Measurements from ENCODE around the gene RNU6-8.
A peak's percentile ranks its signal among the peaks of the same experiment; 100 is the strongest.

The RNU6-8 gene

DNA sequence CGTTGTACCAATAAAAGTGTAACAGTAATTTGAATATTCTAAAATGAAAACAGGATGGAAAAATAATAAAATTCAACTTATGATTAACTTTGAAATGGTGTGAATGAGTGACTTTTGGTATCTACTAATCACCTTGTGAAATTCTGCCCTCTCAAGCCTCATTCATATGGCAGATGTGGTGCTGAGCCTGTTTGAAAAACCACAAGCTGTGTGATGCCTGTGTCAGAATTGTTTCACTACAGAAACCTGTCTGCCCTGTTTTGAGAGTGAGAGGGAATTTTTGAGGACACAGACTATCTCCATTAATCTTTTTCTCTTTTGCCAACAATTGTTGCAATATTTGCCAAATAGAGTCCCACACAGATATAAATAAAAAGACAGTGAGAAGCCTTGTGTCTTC, 5.2 kb downstream of the RNU6-8 start:
- Histone ChIP-seq H3K36me3 (no peaks in the 10 kb centered on the region), H3K9me3 (no peaks in the 10 kb centered on the region), H3K4me1 (0 out of 2 replicates have a peak, but pooled peaks cover 2% of the 10 kb centered on the region), H3K4me3 (ENCODE audit: low read depth, low read length) (no peak overlapping the region), H3K27me3 (no peaks in the 10 kb centered on the region)
- no peak for DNase-seq
- TF ChIP-seq, protein P1, sequence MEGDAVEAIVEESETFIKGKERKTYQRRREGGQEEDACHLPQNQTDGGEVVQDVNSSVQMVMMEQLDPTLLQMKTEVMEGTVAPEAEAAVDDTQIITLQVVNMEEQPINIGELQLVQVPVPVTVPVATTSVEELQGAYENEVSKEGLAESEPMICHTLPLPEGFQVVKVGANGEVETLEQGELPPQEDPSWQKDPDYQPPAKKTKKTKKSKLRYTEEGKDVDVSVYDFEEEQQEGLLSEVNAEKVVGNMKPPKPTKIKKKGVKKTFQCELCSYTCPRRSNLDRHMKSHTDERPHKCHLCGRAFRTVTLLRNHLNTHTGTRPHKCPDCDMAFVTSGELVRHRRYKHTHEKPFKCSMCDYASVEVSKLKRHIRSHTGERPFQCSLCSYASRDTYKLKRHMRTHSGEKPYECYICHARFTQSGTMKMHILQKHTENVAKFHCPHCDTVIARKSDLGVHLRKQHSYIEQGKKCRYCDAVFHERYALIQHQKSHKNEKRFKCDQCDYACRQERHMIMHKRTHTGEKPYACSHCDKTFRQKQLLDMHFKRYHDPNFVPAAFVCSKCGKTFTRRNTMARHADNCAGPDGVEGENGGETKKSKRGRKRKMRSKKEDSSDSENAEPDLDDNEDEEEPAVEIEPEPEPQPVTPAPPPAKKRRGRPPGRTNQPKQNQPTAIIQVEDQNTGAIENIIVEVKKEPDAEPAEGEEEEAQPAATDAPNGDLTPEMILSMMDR (IDR thresholded peaks at IDR 0.05; ENCODE audit: low read depth, low read length), result no peak

DNA sequence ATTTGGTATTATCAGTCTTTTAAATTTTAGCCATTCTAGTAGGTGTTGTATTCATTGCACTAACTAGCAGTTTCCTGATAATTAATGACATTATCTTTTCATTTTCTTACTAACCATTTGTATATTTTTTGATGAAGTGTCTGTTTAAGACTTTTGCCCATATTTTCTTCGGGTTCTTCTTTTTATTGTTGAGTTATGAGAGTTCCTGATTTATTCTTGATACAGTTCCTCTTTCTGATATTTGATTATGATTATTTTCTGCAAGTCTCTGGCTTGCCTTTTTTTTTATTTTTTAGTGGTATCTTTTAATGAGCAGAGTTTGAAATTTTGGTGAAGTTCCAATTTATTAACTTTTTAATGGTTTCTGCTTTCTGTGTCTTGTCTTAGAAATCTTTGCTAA, 7.4 kb downstream of the RNU6-8 start:
- Histone ChIP-seq H3K4me3 (ENCODE audit: low read depth, low read length) (no peak overlapping the region), H3K4me1 (0 out of 2 replicates have a peak, but pooled peaks cover 6% of the 10 kb centered on the region), H3K9me3 (no peaks in the 10 kb centered on the region), H3K36me3 (no peaks in the 10 kb centered on the region), H3K27me3 (no peaks in the 10 kb centered on the region)
- no peak for DNase-seq
- TF ChIP-seq, protein P1 (IDR thresholded peaks at IDR 0.05; ENCODE audit: low read depth, low read length), result no peak

DNA sequence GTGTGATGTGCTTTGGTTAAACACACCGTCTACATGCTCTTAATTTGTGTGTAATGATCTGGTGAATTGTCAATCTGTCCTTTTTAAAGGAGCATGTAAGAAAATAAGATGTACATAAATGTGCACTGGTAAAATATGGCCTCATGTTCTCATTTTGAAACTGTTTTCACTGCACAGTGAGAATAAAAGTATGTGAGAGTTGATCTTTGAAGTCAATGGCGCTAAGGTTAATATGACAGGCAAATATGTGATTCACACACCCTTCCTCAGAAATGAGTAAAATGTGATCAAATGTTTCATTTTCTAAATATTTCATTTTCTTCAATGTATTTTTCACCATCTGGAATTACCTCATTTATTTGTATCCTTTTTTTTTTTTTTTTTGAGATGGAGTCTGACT, 9.5 kb downstream of the RNU6-8 start:
- no peaks in the 10 kb centered on the region for H3K27me3 ChIP-seq
- 0 out of 2 replicates have a peak, but pooled peaks cover 6% of the 10 kb centered on the region for H3K4me1 ChIP-seq
- no peaks in the 10 kb centered on the region for H3K9me3 ChIP-seq
- no peak for DNase-seq
- H3K4me3 ChIP-seq (ENCODE audit: low read depth, low read length), result no peak overlapping the region
- TF ChIP-seq, protein P1 (IDR thresholded peaks at IDR 0.05; ENCODE audit: low read depth, low read length), result no peak
- H3K36me3 ChIP-seq, result no peaks in the 10 kb centered on the region

DNA sequence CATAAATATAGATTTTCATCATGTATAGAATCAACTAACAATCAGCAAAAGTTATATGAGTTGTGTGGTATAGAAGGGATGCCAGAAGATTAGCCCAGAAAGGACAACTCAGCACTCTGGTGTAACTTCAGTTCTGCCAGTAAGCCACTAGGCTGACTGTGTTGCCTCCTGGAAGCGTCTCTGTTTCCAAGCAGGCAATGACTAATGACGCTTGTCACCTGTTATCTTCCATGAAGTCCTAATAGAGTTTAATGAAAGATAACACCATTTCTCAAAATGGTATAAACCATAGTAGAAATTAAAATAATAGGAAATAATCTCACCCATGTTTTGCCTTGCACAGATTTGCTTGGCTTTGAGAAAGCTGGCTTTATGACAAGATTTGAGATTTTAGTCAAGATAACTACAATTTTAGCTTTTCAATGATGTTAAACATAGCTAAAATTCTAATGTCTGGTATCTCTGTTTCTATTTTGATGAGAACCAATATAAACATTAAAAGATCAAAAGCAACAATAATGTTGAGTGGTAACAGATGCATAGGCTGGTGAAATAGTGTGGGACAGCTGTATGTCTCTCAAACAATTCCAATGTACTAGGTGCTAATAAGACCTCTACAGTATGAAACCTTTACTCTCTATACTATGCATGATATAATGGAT, 10.2 kb downstream of the RNU6-8 start:
- TF ChIP-seq, protein P1 (IDR thresholded peaks at IDR 0.05; ENCODE audit: low read depth, low read length), result peak; percentile 29

DNA sequence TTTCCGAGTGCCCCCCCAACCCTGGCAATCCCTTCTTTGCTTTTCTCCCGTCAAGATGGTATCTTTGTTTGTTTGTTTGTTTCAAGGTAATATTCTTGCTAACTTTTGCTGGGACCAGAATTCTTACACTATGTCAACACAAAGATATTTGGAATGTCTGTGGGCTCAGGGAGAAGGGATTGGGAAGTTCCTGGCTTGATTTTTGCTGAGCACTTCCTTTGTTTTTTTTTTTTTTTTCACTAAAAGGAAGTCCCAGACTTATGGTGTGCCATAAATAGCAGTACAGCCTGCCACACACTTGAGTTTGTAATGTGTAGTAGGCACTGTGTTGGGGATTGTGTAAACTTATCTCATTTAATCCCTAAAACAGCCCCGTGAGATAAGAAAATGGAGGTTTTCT, 12.4 kb downstream of the RNU6-8 start:
- H3K36me3 ChIP-seq, result no peaks in the 10 kb centered on the region
- no peak overlapping the region for H3K4me3 ChIP-seq (ENCODE audit: low read depth, low read length)
- H3K4me1 ChIP-seq, result 0 out of 2 replicates have a peak, but pooled peaks cover 6% of the 10 kb centered on the region
- no peak for DNase-seq
- TF ChIP-seq, protein P1 (IDR thresholded peaks at IDR 0.05; ENCODE audit: low read depth, low read length), result no peak
- H3K27me3 ChIP-seq, result no peaks in the 10 kb centered on the region
- no peaks in the 10 kb centered on the region; the same call in 1 of the 2 replicates for H3K9me3 ChIP-seq

More for the DNA sequence above, 10.2 kb downstream of the RNU6-8 start:
- DNase-seq, result peak; percentile 20
- H3K4me3 ChIP-seq (ENCODE audit: low read depth, low read length), result no peak overlapping the region
- no peaks in the 10 kb centered on the region for H3K27me3 ChIP-seq
- 0 out of 2 replicates have a peak, but pooled peaks cover 6% of the 10 kb centered on the region for H3K4me1 ChIP-seq
- no peaks in the 10 kb centered on the region for H3K36me3 ChIP-seq
- no peaks in the 10 kb centered on the region for H3K9me3 ChIP-seq

DNA sequence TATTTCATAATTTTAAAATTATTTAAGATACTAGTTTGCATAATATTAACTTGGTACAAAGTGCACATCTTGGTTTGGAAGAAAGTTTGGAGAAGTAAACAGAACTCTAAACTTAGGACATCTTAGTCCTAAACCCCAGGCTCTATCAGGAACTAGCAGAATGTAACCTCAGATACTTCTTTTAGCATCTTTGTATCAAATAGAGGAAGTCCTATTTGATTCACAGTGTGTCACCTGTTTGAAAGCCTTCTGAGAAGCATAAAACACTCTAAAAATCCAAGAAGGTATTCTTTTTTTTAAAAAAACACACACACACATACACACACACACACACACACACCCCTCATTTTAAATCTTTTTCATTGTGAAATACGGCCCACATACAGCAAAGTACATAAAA, 13.3 kb downstream of the RNU6-8 start:
- no peak overlapping the region for H3K4me3 ChIP-seq (ENCODE audit: low read depth, low read length)
- no peak for DNase-seq
- TF ChIP-seq, protein P1 (IDR thresholded peaks at IDR 0.05; ENCODE audit: low read depth, low read length), result no peak
- H3K9me3 ChIP-seq, result no peaks in the 10 kb centered on the region; the same call in 1 of the 2 replicates
- H3K4me1 ChIP-seq, result 0 out of 2 replicates have a peak, but pooled peaks cover 6% of the 10 kb centered on the region
- no peaks in the 10 kb centered on the region for H3K36me3 ChIP-seq
- H3K27me3 ChIP-seq, result no peaks in the 10 kb centered on the region
